ENCODE data around the gene FBL.
"Not testable (repeated sequence)": the region's sequence is repeated elsewhere in the genome, so short reads cannot be mapped to it uniquely, and the experiment has no call there.

The FBL gene

GRCh38 chr19:39824143-39825092, 21.8 kb downstream of the FBL start:
- DNase-seq (ENCODE audit: low spot score) = peak; percentile 90

GRCh38 chr19:39823686-39824085, 22.5 kb downstream of the FBL start:
- DNase-seq (ENCODE audit: low spot score) = no peak

GRCh38 chr19:39820696-39821095, 25.5 kb downstream of the FBL start:
- DNase-seq (ENCODE audit: low spot score) = no peak

GRCh38 chr19:39819786-39820185, 26.4 kb downstream of the FBL start:
- no peak for DNase-seq (ENCODE audit: low spot score)

GRCh38 chr19:39818626-39819097, 27.5 kb downstream of the FBL start:
- DNase-seq (ENCODE audit: low spot score) = no peak

GRCh38 chr19:39817888-39818561, 28.2 kb downstream of the FBL start:
- no peak for DNase-seq (ENCODE audit: low spot score)

- DNase-seq (ENCODE audit: low spot score) = no peak
These were observed 29.7 kb downstream of the FBL start for GRCh38 chr19:39816287-39817048.

- DNase-seq (ENCODE audit: low spot score) = no peak
These were observed 31.6 kb downstream of the FBL start for GRCh38 chr19:39814595-39814994.

- not testable (repeated sequence) for DNase-seq (ENCODE audit: low spot score)
These were observed 32.1 kb downstream of the FBL start for GRCh38 chr19:39814111-39814510.

- DNase-seq (ENCODE audit: low spot score) = no peak
These were observed 32.8 kb downstream of the FBL start for GRCh38 chr19:39813264-39813993.

GRCh38 chr19:39811064-39811463, 35.1 kb downstream of the FBL start:
- DNase-seq (ENCODE audit: low spot score) = no peak

- no peak for DNase-seq (ENCODE audit: low spot score)
These were observed 35.8 kb downstream of the FBL start for GRCh38 chr19:39810424-39810823.

GRCh38 chr19:39809368-39809767, 36.8 kb downstream of the FBL start:
- DNase-seq (ENCODE audit: low spot score) = no peak

- DNase-seq (ENCODE audit: low spot score) = not testable (repeated sequence)
These were observed 37.5 kb downstream of the FBL start for GRCh38 chr19:39808688-39809087.

GRCh38 chr19:39807846-39808364, 38.3 kb downstream of the FBL start:
- DNase-seq (ENCODE audit: low spot score) = no peak

- no peak for DNase-seq (ENCODE audit: low spot score)
These were observed 41.1 kb downstream of the FBL start for GRCh38 chr19:39805104-39805503.

- no peak for DNase-seq (ENCODE audit: low spot score)
These were observed 43.2 kb downstream of the FBL start for GRCh38 chr19:39802958-39803357.

GRCh38 chr19:39797083-39797482, 49.1 kb downstream of the FBL start:
- no peak for DNase-seq (ENCODE audit: low spot score)

GRCh38 chr19:39796000-39796498, 50.1 kb downstream of the FBL start:
- no peak for DNase-seq (ENCODE audit: low spot score)

GRCh38 chr19:39795001-39795400, 51.2 kb downstream of the FBL start:
- DNase-seq (ENCODE audit: low spot score) = no peak

GRCh38 chr19:39792999-39793546, 53.1 kb downstream of the FBL start:
- DNase-seq (ENCODE audit: low spot score) = peak; percentile 63
